ENCODE data around the gene C2CD4C. TPM values are rescaled to one million over a fixed set of nuclear protein-coding genes. Genes with fewer than 3 reads are reported as not detected.

The C2CD4C gene
- total RNA-seq, 1 experiment from 2014 or later, result 13.6 TPM

DNA sequence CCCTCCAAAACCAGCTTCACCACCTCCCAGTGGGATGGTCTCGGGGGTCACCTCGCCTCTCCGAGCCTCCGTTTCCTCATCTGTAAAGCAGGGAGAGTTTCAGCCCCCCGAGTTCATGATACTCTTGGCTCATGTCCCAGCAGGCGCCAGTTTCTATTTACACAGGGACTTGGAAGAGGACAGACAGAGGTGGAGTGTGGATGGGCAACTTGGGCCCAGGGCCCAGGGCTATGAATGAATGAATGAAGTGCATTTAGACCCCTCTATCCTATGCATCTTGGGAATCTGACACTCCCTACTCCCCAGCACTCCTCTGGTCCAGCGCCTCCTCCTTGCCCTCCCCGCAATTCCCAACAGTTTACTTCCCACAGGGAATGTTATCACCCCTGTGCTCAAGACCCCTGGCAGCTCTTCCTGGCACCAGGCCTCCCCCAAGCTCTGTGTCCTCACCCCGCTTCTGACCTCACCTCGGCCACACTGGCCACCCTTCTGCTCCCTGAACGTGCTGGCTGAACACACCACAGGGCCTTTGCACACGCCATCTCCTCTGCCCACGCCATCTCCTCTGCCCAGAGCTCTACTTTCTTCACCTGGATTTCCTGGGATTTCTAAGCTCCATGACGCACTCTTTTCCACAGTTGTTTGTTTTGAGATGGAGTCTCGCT, 4.9 kb upstream of the C2CD4C start:
- POLR2A ChIA-PET, result interaction anchor here (0.5 to 0.6 kb wide), 2 partner anchors 33 to 988 kb away, joined by 3 to 10 read pairs; no protein-coding TSS in a partner anchor
- TF ChIP-seq, protein P1, sequence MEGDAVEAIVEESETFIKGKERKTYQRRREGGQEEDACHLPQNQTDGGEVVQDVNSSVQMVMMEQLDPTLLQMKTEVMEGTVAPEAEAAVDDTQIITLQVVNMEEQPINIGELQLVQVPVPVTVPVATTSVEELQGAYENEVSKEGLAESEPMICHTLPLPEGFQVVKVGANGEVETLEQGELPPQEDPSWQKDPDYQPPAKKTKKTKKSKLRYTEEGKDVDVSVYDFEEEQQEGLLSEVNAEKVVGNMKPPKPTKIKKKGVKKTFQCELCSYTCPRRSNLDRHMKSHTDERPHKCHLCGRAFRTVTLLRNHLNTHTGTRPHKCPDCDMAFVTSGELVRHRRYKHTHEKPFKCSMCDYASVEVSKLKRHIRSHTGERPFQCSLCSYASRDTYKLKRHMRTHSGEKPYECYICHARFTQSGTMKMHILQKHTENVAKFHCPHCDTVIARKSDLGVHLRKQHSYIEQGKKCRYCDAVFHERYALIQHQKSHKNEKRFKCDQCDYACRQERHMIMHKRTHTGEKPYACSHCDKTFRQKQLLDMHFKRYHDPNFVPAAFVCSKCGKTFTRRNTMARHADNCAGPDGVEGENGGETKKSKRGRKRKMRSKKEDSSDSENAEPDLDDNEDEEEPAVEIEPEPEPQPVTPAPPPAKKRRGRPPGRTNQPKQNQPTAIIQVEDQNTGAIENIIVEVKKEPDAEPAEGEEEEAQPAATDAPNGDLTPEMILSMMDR (IDR thresholded peaks at IDR 0.05), result no peak
- TF ChIP-seq, protein P2, sequence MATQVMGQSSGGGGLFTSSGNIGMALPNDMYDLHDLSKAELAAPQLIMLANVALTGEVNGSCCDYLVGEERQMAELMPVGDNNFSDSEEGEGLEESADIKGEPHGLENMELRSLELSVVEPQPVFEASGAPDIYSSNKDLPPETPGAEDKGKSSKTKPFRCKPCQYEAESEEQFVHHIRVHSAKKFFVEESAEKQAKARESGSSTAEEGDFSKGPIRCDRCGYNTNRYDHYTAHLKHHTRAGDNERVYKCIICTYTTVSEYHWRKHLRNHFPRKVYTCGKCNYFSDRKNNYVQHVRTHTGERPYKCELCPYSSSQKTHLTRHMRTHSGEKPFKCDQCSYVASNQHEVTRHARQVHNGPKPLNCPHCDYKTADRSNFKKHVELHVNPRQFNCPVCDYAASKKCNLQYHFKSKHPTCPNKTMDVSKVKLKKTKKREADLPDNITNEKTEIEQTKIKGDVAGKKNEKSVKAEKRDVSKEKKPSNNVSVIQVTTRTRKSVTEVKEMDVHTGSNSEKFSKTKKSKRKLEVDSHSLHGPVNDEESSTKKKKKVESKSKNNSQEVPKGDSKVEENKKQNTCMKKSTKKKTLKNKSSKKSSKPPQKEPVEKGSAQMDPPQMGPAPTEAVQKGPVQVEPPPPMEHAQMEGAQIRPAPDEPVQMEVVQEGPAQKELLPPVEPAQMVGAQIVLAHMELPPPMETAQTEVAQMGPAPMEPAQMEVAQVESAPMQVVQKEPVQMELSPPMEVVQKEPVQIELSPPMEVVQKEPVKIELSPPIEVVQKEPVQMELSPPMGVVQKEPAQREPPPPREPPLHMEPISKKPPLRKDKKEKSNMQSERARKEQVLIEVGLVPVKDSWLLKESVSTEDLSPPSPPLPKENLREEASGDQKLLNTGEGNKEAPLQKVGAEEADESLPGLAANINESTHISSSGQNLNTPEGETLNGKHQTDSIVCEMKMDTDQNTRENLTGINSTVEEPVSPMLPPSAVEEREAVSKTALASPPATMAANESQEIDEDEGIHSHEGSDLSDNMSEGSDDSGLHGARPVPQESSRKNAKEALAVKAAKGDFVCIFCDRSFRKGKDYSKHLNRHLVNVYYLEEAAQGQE (IDR thresholded peaks at IDR 0.05; ENCODE audit: insufficient read depth in 1 of 2, low read depth in 2 of 2, low read length in 1 of 2), result no peak
- no peak for TF ChIP-seq SIN3A (IDR thresholded peaks at IDR 0.05; ENCODE audit: borderline replicate concordance, insufficient read depth, low read depth, low read length)
- H3K27me3 ChIP-seq (ENCODE audit: control insufficient read depth, insufficient read depth, low read length), result no peaks in the 10 kb centered on the region
- H3K9me3 ChIP-seq (ENCODE audit: control insufficient read depth, insufficient read depth, low read depth, low read length), result no peaks in the 10 kb centered on the region
- ATAC-seq, result no peak
- H3K4me1 ChIP-seq (ENCODE audit: control insufficient read depth, insufficient read depth, low read length), result peaks cover 10% of the 10 kb centered on the region
- no peaks in the 10 kb centered on the region for H3K36me3 ChIP-seq (ENCODE audit: control insufficient read depth, insufficient read depth, low read length)
- no TSS peak for BruUV-seq (replicated peaks)
- intact Hi-C loops (cut with micrococcal nuclease; ENCODE audit: unreplicated experiment), result no loop called here
- CTCF ChIA-PET, result no interaction called here
- in situ Hi-C loops (cut with HindIII; ENCODE audit: low pct_unique_long_range_greater_than_20kb, low sequenced_read_pairs), result no loop called here
- H3K4me3 ChIP-seq (ENCODE audit: low read depth in 2 of 2, low read length in 2 of 2), result no peak overlapping the region
- H3K27ac ChIP-seq (ENCODE audit: low read length), result no peak overlapping the region
- DNase-seq (ENCODE audit: low read depth, low spot score), result no peak

DNA sequence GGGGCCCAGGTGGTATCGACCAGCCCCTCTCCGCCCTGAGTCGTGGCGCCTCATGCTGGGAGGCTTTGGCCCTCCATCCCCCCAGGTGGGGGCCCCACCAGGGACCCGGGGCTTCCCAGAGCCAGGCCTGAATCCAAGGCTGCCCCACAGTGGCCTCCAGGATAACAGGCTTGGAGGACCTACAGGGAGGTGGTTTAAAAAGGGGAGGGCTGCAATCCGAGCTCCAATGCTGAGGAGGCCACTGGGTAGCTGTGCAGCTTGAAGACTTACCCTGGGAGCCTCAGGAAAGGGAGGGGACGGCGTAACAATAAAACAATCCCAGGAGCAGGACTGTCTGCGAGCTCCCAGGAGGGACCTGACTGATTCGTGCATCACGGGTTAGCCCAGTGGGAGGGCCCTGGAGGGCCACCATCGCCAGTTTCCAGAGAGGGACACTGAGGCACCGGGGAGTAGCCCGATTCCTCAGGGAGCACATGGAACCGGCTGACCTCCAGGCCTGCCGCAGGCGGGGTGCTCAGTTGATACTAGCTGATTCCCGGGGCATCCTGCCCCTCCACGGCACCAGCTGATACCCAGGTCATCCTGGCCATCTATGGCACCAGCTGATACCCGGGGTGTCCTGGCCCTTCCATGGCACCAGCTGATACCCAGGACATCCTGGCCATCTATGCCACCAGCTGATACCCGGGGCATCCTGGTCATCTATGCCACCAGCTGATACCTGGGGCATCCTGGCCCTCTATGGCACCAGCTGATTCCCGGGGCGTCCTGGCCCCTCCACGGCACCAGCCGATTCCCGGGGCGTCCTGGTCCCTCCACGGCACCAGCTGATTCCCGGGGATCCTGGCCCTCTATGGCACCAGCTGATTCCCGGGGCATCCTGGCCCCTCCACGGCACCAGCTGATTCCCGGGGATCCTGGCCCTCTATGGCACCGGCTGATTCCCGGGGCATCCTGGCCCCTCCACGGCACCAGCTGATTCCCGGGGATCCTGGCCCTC, 3.7 kb upstream of the C2CD4C start:
- peak; percentile 49 for ATAC-seq
- H3K9me3 ChIP-seq (ENCODE audit: control insufficient read depth, insufficient read depth, low read depth, low read length), result no peaks in the 10 kb centered on the region
- no TSS peak for BruUV-seq (replicated peaks)

More for the DNA sequence above, 3.7 kb upstream of the C2CD4C start:
- ChIA-PET CTCF (interaction anchor here (0.5 kb wide), 1 partner anchor 120 kb away, joined by 4 read pairs; no protein-coding TSS in a partner anchor), POLR2A (no interaction called here)
- no peaks in the 10 kb centered on the region for H3K27me3 ChIP-seq (ENCODE audit: control insufficient read depth, insufficient read depth, low read length)
- no peaks in the 10 kb centered on the region for H3K36me3 ChIP-seq (ENCODE audit: control insufficient read depth, insufficient read depth, low read length)
- DNase-seq (ENCODE audit: low read depth, low spot score), result no peak
- no peak overlapping the region for H3K27ac ChIP-seq (ENCODE audit: low read length)
- no peak for TF ChIP-seq SIN3A (IDR thresholded peaks at IDR 0.05; ENCODE audit: borderline replicate concordance, insufficient read depth, low read depth, low read length)
- TF ChIP-seq TCF7L2 (IDR thresholded peaks at IDR 0.05; ENCODE audit: low read depth, low read length), result no peak
- TF ChIP-seq, protein P2 (IDR thresholded peaks at IDR 0.05; ENCODE audit: insufficient read depth in 1 of 2, low read depth in 2 of 2, low read length in 1 of 2), result no peak
- TF ChIP-seq, protein P1 (IDR thresholded peaks at IDR 0.05), result no peak
- no peak for TF ChIP-seq POLR2AphosphoS5 (IDR thresholded peaks at IDR 0.05; ENCODE audit: low read depth, low read length)
- in situ Hi-C loops (cut with HindIII; ENCODE audit: low pct_unique_long_range_greater_than_20kb, low sequenced_read_pairs) (no loop called here), intact Hi-C loops (cut with micrococcal nuclease; ENCODE audit: unreplicated experiment) (no loop called here)
- no peak overlapping the region for H3K4me3 ChIP-seq (ENCODE audit: low read depth in 2 of 2, low read length in 2 of 2)
- peaks cover 10% of the 10 kb centered on the region for H3K4me1 ChIP-seq (ENCODE audit: control insufficient read depth, insufficient read depth, low read length)
